Measurements from ENCODE around the gene MSH5. TPM values are rescaled to one million over a fixed set of nuclear protein-coding genes. Genes with fewer than 3 reads are reported as not detected.

Gene MSH5
- total and polyA plus RNA-seq, 9 of the 15 experiments (the other 6 are each of a cell fraction or from before 2014, with no cell fraction given): 12.5 to 104 (median 46.6) TPM

- TF ChIP-seq MBD2 (IDR thresholded peaks at IDR 0.05; ENCODE audit: borderline replicate concordance, low read depth): no peak
- TF ChIP-seq RCOR1 (IDR thresholded peaks at IDR 0.05; ENCODE audit: borderline replicate concordance in 1 of 2, low read depth in 2 of 2, low read length in 2 of 2): no peak
- TF ChIP-seq ZNF436 (CRISPR knock-in tag; IDR thresholded peaks at IDR 0.05): no peak
- no peak for TF ChIP-seq KAT7 (CRISPR knock-in tag; IDR thresholded peaks at IDR 0.05; ENCODE audit: borderline replicate concordance)
- no peak for TF ChIP-seq MYNN (IDR thresholded peaks at IDR 0.05)
- no peak for TF ChIP-seq MYNN (CRISPR knock-in tag; IDR thresholded peaks at IDR 0.05)
- TF ChIP-seq KAT8 (IDR thresholded peaks at IDR 0.05; ENCODE audit: low read depth): no peak
- TF ChIP-seq ELK1 (CRISPR knock-in tag; IDR thresholded peaks at IDR 0.05): peak; percentile 54; the same call in 1 of the 2 replicates
- TF ChIP-seq CBX1 (IDR thresholded peaks at IDR 0.05; ENCODE audit: low read depth): no peak
Measured at GRCh38 chr6:31722173-31722572, 17.6 kb upstream of the MSH5 start (continued).

DNA sequence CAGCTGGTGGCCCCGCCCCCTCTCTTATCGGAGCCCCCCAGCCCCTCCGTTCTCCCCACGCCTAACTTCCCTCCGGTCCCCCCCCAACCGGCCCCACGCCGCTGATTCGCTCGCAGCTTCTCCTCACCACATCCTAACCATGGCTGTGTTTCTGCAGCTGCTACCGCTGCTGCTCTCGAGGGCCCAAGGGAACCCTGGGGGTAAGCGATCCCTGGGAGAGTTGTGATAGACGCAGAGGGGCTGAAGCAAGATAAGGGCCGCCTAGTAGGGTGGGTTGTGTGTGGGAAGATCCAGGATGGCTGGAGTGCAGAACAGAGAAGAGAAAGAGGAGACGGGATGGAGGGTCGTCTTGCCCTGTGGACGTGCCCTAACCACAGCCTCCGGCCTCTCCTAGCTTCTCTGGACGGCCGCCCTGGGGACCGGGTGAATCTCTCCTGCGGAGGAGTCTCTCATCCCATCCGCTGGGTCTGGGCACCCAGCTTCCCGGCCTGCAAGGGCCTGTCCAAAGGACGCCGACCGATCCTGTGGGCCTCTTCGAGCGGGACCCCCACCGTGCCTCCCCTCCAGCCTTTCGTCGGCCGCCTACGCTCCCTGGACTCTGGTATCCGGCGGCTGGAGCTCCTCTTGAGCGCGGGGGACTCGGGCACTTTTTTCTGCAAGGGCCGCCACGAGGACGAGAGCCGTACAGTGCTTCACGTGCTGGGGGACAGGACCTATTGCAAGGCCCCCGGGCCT lies 16.4 kb upstream of the MSH5 start, which contains the start of gene MPIG6B:
TSS of gene MPIG6B (plus strand) at position 129 of the 735 bp plus-strand sequence. CDS start at position 140, 11 bp downstream.
- Histone ChIP-seq H3K4me3 (no peak within 1 kb of the TSS), H3K4me1 (replicated peaks in 1 of 2; ENCODE audit: control insufficient read depth in 2 of 2, insufficient read depth in 2 of 2, low read length in 2 of 2) (peaks cover 35 to 46% of the 10 kb centered on the region in 2 experiments), H3K9ac (ENCODE audit: insufficient read depth in 1 of 2, low read depth in 2 of 2, low read length in 2 of 2) (peak within 1 kb of the TSS in 1 of 2 experiments; percentile 79; a peak in 2 of 4 replicates), H3K9me1 (ENCODE audit: control insufficient read depth, insufficient read depth, low read length) (peaks cover 5% of the 10 kb centered on the region), H3K4me2 (ENCODE audit: insufficient read depth, low read length) (peak within 1 kb of the TSS; percentile 2; the same call in 1 of the 2 replicates), H3K27me3 (ENCODE audit: control insufficient read depth in 2 of 2, insufficient read depth in 2 of 2, low read length in 2 of 2) (no peaks in the 10 kb centered on the region), H3K79me2 (ENCODE audit: control insufficient read depth, insufficient read depth, low read length) (no peaks in the 10 kb centered on the region), H4K20me1 (replicated peaks; ENCODE audit: control insufficient read depth, insufficient read depth, low read length) (no peaks in the 10 kb centered on the region), H3K36me3 (ENCODE audit: control insufficient read depth, insufficient read depth, low read length) (peaks cover 23% of the 10 kb centered on the region; the same call in 2 of the 3 replicates), H3K27ac (ENCODE audit: extremely low read depth, low read depth, low read length) (no peak within 1 kb of the TSS), H2AFZ (ENCODE audit: low read depth, low read length) (peak within 1 kb of the TSS; percentile 44), H3K9me3 (replicated peaks; ENCODE audit: control insufficient read depth, insufficient read depth, low read depth, low read length) (no peaks in the 10 kb centered on the region)
- in situ Hi-C loops (cut with MboI) (no loop called here), intact Hi-C loops (cut with micrococcal nuclease) (no loop called here)
- ChIA-PET CTCF (ENCODE audit: low intra/inter-chr PET ratio) (no interaction called here), POLR2A (interaction anchor here (0.5 to 15.0 kb wide), 21 partner anchors 12 to 478 kb away, joined by 3 to 236 read pairs (median 4); partner anchors contain the start of genes ABHD16A, C6orf47, CLIC1 and CSNK2B)
- FAIRE-seq (no peak), ATAC-seq (peak; percentile 5; the same call in 2 of the 3 replicates), DNase-seq (ENCODE audit: extremely low read depth in 1 of 4, low spot score in 3 of 4) (peak in 2 of 4 experiments; percentile 58 to 71)
- BruUV-seq (replicated peaks): no TSS peak
- 60% methylated on average over 46 of the region's 46 CpGs for WGBS (ENCODE audit: insufficient coverage, low coverage, missing lambda C conversion rate)
- TF ChIP-seq, protein P1, sequence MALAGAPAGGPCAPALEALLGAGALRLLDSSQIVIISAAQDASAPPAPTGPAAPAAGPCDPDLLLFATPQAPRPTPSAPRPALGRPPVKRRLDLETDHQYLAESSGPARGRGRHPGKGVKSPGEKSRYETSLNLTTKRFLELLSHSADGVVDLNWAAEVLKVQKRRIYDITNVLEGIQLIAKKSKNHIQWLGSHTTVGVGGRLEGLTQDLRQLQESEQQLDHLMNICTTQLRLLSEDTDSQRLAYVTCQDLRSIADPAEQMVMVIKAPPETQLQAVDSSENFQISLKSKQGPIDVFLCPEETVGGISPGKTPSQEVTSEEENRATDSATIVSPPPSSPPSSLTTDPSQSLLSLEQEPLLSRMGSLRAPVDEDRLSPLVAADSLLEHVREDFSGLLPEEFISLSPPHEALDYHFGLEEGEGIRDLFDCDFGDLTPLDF (CRISPR knock-in tag; IDR thresholded peaks at IDR 0.05): no peak
- TF ChIP-seq, protein P2, sequence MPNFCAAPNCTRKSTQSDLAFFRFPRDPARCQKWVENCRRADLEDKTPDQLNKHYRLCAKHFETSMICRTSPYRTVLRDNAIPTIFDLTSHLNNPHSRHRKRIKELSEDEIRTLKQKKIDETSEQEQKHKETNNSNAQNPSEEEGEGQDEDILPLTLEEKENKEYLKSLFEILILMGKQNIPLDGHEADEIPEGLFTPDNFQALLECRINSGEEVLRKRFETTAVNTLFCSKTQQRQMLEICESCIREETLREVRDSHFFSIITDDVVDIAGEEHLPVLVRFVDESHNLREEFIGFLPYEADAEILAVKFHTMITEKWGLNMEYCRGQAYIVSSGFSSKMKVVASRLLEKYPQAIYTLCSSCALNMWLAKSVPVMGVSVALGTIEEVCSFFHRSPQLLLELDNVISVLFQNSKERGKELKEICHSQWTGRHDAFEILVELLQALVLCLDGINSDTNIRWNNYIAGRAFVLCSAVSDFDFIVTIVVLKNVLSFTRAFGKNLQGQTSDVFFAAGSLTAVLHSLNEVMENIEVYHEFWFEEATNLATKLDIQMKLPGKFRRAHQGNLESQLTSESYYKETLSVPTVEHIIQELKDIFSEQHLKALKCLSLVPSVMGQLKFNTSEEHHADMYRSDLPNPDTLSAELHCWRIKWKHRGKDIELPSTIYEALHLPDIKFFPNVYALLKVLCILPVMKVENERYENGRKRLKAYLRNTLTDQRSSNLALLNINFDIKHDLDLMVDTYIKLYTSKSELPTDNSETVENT (CRISPR knock-in tag; IDR thresholded peaks at IDR 0.05): peak; percentile 66; the same call in 1 of the 2 replicates
- no peak for TF ChIP-seq EZH2 (IDR thresholded peaks at IDR 0.05; ENCODE audit: borderline replicate concordance, low read depth, low read length)
- no peak for TF ChIP-seq KAT7 (CRISPR knock-in tag; IDR thresholded peaks at IDR 0.05; ENCODE audit: borderline replicate concordance)
- no peak for TF ChIP-seq HMBOX1 (IDR thresholded peaks at IDR 0.05)
- TF ChIP-seq IRF2 (CRISPR knock-in tag; IDR thresholded peaks at IDR 0.05): no peak
- no peak for TF ChIP-seq LARP7 (IDR thresholded peaks at IDR 0.05)
